A172 (cell line): ENCODE data around the gene ABCB8. TPM values are rescaled to one million over a fixed set of nuclear protein-coding genes. Genes with fewer than 3 reads are reported as not detected.
"Not testable (repeated sequence)": the region's sequence is repeated elsewhere in the genome, so short reads cannot be mapped to it uniquely, and the experiment has no call there.

Experiments used
- DNase-seq: peaks from one replicate; pipeline ENCODE4 v3.0.0-alpha.2; 2015; ENCODE audit warnings: low spot score
- total RNA-seq: library from RNA; depleted of rRNA; stranded (reverse); fragments of >200 nt; shearing (Covaris generic); gene quantifications from 2 replicates; pipeline ENCODE4 v1.2.3, GENCODE V29; 2014

Gene ABCB8
- total RNA-seq, 1 experiment from 2014 or later: 40.2 TPM

DNA sequence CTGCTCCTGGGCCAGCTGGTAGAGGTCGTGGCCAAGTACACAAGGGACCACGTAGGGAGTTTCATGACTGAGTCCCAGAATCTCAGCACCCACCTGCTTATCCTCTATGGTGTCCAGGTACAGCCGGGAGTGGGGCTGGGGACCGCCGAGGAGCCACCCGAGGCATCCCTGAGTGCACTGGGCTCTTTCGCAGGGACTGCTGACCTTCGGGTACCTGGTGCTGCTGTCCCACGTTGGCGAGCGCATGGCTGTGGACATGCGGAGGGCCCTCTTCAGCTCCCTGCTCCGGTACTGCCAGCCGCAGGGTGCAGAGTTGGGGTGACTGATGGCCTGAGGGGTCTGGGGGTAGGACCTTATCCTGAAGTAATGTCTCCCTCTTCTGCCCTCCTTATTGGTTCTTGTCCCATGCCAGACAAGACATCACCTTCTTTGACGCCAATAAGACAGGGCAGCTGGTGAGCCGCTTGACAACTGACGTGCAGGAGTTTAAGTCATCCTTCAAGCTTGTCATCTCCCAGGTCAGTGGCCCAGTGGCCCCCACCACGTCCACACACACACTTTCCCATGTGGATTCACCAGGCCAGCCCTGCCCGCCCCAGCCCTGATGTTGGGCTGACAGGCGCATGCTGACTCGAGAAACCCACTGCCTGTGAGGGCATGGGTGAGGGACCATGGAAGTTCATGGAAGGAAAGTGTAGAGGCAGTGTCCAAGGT lies 6.2 kb downstream of the ABCB8 start:
- DNase-seq: no peak

DNA sequence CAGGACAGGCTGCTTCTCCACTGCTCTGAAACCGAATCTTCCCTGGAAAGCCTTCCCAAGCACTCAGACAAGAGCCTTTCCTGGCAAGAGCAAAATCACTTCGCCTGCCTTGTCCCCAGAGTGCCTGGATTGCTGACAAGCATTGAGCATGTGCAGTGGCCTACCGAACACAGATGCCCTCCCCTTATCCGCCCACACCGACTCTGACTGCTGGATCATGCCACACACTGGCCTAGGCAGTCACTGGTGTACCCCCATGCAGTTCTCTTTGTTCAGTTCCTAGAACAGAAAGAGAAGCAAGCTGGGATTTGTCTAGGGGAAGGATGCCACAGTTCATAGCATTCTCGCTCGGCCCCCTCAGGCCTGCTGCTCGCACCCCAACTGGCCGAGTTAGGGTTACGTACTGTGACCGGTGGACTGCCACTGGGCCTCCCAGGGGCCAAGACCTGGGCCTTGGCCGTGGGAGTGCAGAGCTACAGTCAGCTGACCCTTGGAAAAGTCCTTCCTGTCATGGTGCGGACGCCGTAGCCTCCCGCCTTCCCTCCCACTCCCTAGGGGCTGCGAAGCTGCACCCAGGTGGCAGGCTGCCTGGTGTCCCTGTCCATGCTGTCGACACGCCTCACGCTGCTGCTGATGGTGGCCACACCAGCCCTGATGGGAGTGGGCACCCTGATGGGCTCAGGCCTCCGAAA lies 6.9 kb downstream of the ABCB8 start:
- DNase-seq: no peak

DNA sequence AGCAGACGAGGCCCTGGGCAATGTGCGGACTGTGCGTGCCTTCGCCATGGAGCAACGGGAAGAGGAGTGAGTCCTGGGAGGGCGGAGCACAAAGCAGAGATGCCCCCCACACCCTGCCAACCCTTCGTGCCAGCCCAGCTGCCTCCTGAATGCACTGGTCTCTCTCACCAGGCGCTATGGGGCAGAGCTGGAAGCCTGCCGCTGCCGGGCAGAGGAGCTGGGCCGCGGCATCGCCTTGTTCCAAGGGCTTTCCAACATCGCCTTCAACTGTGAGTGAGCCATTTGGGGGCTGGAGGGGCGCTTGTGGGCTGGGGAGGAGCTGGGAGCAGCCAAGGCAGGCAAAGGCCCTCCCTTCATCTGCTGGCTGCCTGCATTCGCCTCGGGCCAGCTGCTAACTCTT lies 7.7 kb downstream of the ABCB8 start:
- DNase-seq: no peak

GRCh38 chr7:151038951-151039849 lies 10.9 kb downstream of the ABCB8 start:
- peak; percentile 99 for DNase-seq

DNA sequence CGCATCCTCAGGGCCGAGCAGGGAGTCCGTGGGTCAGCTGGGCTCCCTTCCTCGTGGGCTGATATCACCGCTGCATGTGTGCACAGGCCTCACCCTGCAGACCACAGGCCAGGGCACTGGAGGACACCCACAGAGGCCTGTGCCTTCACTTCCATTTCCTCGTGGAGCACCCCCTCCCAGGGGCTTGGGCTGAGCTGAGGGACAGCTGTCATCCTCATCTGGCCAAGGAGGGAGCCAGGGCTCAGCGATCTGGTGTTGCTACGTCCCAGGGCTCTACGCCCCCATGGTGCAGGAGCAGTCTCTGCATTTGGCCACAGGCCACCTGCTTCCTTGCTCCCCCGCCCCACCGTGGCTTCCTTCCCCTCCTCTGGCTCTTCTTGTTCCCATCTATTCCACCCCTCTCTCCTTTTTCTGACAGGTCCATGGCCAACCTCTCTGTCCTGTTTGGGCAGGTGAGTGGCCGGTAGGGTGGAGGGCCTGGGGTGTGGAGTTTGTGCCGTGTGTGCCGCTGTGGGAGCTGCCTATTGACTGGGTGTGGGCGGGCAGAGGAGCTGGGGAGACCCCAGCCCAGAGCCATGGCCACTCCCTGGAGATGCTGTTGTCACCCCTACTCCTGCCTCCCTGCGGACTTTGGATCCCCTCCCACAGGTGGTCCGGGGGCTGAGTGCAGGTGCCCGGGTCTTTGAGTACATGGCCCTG lies 11.7 kb downstream of the ABCB8 start:
- DNase-seq: no peak

DNA sequence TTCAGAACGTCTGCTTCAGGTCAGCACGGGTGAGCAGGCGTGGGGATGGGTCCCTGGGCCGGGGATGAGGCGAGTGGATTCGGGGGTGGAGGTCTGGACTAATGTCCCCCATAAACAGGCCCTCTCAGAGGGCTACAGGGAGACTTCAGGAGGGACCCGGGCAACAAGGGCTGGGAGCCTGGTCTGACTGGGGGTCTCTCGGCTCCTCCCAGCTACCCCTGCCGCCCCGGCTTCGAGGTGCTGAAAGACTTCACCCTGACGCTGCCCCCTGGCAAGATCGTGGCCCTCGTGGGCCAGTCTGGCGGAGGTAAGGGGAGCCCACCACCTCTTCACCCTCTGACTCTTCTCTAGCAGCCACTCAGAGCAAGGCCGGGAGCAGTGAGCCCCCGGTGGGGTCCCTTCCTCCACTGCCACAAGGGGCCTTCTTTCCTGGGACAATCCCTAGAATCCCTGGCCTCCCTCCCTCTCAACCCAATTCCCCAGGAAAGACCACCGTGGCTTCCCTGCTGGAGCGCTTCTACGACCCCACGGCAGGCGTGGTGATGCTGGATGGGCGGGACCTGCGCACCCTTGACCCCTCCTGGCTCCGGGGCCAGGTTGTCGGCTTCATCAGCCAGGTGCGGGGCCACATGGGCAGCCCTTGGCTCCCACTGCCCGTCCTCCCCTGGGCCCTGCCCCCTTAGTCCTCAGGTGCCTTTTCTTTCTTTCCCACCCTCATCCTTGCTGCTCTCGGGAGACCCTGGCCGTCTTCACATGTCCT lies 12.5 kb downstream of the ABCB8 start:
- DNase-seq: no peak

- DNase-seq: not testable (repeated sequence)
Measured at GRCh38 chr7:151043449-151043848, 15.2 kb downstream of the ABCB8 start.

DNA sequence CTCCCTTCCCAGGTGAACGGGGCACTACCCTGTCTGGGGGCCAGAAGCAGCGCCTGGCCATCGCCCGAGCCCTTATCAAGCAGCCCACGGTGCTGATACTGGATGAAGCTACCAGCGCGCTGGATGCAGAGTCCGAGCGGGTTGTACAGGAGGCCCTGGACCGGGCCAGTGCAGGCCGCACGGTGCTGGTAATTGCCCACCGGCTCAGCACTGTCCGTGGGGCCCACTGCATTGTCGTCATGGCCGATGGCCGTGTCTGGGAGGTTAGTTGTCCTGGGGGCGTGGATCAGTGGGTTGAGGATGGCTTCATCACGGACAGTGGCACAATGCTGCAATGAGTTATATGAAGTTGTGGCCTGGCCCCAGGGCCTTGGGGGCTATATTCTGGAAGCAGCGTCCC lies 15.7 kb downstream of the ABCB8 start:
- no peak for DNase-seq

DNA sequence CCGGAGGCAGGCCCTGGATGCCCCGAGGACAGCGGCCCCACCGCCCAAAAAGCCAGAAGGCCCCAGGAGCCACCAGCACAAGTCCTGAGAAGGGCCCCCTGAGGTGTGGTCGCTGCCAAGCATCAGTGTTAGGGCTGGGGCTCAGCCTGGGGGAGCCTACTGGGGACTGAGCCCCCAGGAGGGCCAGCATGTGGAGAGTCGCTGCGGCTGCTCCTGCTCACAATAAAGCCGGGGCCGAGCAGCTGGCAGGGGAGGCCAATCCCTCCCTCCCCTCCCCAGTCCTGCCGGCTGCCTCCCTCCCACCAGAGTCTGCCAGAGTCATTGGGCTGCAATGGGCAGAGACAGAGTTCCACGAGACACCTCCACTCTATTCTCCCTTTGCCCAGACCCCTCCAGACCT lies 17.0 kb downstream of the ABCB8 start:
- DNase-seq: no peak

GRCh38 chr7:151045967-151046366 lies 17.7 kb downstream of the ABCB8 start:
- DNase-seq: no peak

DNA sequence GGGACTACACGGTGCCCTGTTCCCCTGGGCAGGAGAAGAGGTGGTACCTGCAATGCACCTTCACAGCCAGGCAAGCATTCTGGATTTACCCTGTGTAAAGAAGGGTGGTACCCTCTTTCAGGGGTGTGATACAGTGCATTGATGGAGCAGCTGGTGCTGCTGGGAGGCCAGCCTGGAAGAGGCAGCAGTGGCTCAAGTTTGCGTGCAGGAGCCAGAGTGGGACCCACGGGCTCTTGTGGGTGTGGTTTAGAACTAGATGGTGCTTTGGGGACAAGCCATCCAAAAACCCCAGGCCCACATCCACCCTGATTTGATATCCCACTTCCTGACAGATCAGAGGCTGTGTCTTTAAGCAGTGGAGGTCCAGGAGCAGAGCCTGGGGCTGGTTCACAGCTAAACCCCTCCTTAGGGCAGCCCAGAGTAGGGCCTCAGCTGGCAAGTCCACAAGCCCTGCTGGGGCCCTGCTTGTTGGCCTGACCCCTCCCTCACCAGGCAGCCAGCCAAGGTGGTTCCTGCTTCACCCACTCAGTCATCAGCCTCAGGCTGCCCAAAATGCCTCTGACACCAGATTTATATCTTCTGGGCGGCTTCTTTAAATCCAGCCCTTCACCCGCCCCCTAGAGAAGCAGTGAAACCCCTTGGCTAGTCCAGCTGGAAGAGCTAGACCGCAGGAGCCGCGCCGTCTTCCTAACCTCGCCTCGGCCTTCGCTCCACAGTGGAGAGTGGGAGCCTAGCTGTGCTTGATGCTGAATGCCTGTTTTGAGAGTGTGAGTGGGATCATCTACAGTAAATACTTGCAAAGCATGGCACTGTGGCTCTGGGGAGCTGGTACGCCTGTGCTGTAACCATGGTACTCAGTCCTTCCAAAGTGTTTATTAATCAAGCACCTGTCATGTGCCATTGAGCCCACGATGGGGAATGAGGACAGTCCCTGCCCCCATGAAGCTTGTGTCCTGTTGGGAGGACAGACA lies 18.6 kb downstream of the ABCB8 start:
- peak; percentile 87 for DNase-seq

- no peak for DNase-seq
Measured at GRCh38 chr7:151047976-151048815, 19.9 kb downstream of the ABCB8 start, which contains the start of gene ASIC3. ASIC3 (plus strand) TSS chr7:151048531; CDS start chr7:151048886, 355 bp downstream.

- DNase-seq: no peak
Measured at GRCh38 chr7:151048911-151049463, 20.7 kb downstream of the ABCB8 start.

DNA sequence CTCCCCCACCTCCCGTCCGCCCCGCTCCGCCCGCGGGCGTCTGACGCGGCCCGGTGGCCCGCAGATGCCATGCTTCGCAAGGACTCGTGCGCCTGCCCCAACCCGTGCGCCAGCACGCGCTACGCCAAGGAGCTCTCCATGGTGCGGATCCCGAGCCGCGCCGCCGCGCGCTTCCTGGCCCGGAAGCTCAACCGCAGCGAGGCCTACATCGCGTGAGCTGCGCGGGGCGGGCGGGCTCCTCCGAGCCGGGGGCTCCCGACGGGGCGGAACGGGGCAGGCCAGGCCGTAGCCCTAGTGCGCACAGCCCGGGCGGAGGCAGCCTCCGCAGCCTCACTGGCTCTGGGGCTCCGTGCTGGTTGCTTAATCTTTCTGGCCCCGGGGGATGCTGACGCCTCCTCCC lies 22.9 kb downstream of the ABCB8 start:
- DNase-seq: no peak

DNA sequence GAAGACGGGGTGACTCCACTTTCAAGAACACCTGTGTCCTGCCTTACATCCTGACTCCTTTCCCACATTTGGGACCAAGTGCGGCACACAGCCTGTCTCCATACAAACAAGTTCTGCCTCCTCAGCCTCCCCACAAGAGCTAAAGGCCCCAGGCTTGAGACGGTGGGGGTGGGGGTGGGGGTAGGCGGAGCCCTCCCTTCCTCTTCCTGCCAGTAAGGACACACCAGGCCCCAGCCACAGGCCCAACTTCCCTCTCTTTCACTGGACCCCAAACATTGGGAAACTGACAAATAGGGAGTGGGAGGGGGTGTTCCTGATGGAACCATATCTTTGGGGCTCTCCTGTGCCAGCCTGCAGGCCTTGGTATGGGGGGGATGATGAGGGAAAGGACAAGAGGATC lies 24.8 kb downstream of the ABCB8 start:
- DNase-seq: no peak

DNA sequence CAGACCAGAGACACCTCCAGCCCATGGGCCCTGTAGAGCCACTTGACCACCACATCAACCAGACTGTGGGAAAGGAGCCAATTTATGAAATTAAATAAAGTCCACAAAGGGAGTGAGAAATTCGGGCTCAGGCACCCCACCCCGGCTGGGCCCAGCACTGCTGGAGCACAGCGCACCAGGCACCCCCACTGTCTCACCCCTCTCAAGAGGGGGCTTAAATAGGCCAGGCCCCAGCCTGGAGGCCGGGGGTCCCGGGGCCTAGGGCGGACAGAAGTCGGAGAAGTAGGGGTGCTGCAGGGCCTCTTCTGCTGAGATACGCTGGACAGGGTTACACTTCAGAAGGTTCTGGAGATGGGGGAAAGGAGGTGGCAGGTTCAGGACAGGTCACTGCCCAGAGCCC lies 25.5 kb downstream of the ABCB8 start:
- DNase-seq: no peak

GRCh38 chr7:151056283-151056665 lies 28.0 kb downstream of the ABCB8 start:
- DNase-seq: no peak

- no peak for DNase-seq
Measured at GRCh38 chr7:151056666-151057505, 28.6 kb downstream of the ABCB8 start.
